GM19035 (cell line): ENCODE measurements around the gene MAD2L1.

Experiments used
- ATAC-seq: cut with Tn5 transposase; IDR thresholded peaks from one replicate; pipeline ENCODE4 v1.9.1; 2021; ENCODE audit not compliant: unreplicated experiment

MAD2L1 gene

GRCh38 chr4:120059036-120059435 is 7.6 kb downstream of the MAD2L1 start:
- no peak for ATAC-seq

- no peak for ATAC-seq
These were observed 9.2 kb downstream of the MAD2L1 start for GRCh38 chr4:120057416-120057815.

- no peak for ATAC-seq
These were observed 10.4 kb downstream of the MAD2L1 start for GRCh38 chr4:120056246-120056645.

GRCh38 chr4:120055795-120056194 is 10.9 kb downstream of the MAD2L1 start:
- ATAC-seq, result no peak

GRCh38 chr4:120055162-120055561 is 11.5 kb downstream of the MAD2L1 start:
- ATAC-seq, result no peak

GRCh38 chr4:120053911-120054310 is 12.7 kb downstream of the MAD2L1 start:
- peak; percentile 58 for ATAC-seq

GRCh38 chr4:120052856-120053255 is 13.8 kb downstream of the MAD2L1 start:
- ATAC-seq, result no peak

- ATAC-seq, result no peak
These were observed 15.4 kb downstream of the MAD2L1 start for GRCh38 chr4:120051253-120051652.

- peak; percentile 93 for ATAC-seq
These were observed 16.7 kb downstream of the MAD2L1 start for GRCh38 chr4:120049732-120050494.

GRCh38 chr4:120043828-120044227 is 22.8 kb downstream of the MAD2L1 start:
- ATAC-seq, result no peak

- no peak for ATAC-seq
These were observed 29.2 kb downstream of the MAD2L1 start for GRCh38 chr4:120037411-120037810.

- ATAC-seq, result no peak
These were observed 31.7 kb downstream of the MAD2L1 start for GRCh38 chr4:120034913-120035312.

GRCh38 chr4:120026853-120027252 is 39.8 kb downstream of the MAD2L1 start:
- ATAC-seq, result no peak

GRCh38 chr4:120025516-120025915 is 41.1 kb downstream of the MAD2L1 start:
- no peak for ATAC-seq

GRCh38 chr4:120018786-120019185 is 47.9 kb downstream of the MAD2L1 start:
- ATAC-seq, result no peak

GRCh38 chr4:120017939-120018692 is 48.5 kb downstream of the MAD2L1 start:
- no peak for ATAC-seq

- ATAC-seq, result no peak
These were observed 54.9 kb downstream of the MAD2L1 start for GRCh38 chr4:120011725-120012124.

GRCh38 chr4:120010646-120011045 is 56.0 kb downstream of the MAD2L1 start:
- ATAC-seq, result no peak

- no peak for ATAC-seq
These were observed 56.9 kb downstream of the MAD2L1 start for GRCh38 chr4:120009731-120010130.

GRCh38 chr4:120008957-120009356 is 57.7 kb downstream of the MAD2L1 start:
- ATAC-seq, result no peak

- ATAC-seq, result no peak
These were observed 58.7 kb downstream of the MAD2L1 start for GRCh38 chr4:120007896-120008436.
